Stimulated activated CD8-positive, alpha-beta memory T cell treated with anti-CD3 and anti-CD28 coated beads, Interleukin-12 subunit alpha, Interleukin-12 subunit beta, amount 100 ng/mL, for 24 hours (primary cell): ENCODE results near the gene TRIM27.
A peak's percentile ranks its signal among the peaks of the same experiment; 100 is the strongest.
"Not testable (repeated sequence)": the region's sequence is repeated elsewhere in the genome, so short reads cannot be mapped to it uniquely, and the experiment has no call there.

Experiments
- DNase-seq: peaks from one replicate; pipeline ENCODE4 v3.0.0-alpha.2; 2020; ENCODE audit errors: extremely low read depth

The TRIM27 gene

GRCh38 chr6:28941684-28942448, 18.1 kb upstream of the TRIM27 start:
- no peak for DNase-seq

DNA sequence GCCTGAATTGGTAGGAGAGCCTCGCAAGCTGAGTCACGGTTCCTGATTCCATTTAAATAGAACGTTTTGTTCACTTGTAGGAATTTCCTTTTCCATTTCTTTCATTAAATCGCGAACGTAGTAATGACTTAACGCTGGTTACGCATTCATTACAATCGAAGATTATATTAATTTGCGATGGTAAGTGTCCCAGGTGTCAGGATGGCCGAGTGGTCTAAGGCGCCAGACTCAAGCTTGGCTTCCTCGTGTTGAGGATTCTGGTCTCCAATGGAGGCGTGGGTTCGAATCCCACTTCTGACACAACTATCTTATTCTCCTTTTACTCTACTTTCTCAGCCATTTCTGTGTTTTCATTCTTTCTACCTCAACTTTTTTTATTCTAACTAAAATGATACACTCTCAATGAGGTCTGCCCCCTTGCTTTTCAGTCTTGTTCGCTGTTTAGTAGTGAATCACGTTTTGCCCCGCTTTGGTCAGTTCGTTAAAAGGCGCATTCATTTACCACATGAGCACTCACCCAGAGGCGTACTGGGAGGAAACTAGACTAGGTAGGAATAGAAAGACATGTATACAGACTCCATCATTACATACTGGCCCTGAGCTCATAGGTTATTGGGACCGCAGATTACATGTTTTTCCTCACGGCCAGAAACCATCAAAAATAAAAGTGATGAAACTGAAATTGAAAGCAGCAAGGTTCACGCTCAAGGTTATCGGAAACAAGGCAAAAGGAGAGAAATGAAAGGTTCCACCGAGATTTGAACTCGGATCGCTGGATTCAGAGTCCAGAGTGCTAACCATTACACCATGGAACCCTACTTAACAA, 17.3 kb upstream of the TRIM27 start:
- DNase-seq, result peak; percentile 45

GRCh38 chr6:28940294-28940857, 16.6 kb upstream of the TRIM27 start:
- no peak for DNase-seq

- DNase-seq, result no peak
These were observed 9.3 kb upstream of the TRIM27 start for GRCh38 chr6:28933069-28933468.

DNA sequence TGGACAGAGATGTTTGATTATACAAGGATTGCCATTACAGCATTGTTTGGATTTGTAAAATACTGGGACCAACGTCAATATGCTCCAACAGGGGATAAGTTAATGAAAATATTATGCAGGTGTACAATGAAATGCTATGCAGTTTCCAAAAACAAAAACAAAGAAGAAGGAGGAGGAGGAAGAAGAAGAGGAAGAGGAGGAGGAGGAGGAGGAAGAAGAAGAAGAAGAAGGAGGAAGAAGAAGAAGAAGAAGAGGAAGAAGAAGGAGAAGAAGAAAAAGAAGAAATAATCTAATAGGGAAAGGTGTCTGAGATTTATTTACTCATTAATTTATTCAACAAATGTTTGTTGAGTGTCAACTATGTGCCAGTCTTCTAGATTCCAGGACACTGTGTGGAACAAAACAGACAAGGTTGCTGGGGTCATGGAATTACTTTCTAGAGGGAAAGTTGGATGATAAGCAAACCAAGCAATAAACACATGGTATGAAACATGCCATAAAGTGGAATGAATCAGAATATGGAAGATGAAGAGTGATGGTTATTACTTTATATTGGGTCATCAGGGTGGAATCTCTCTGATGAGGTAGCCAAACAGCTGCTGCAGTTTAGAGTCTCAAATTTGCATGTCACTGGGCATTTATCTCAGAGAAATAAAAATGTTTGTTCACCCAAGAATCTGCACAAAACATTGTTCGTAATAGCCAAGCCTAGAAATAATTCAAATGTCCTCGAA, 6.3 kb upstream of the TRIM27 start:
- no peak for DNase-seq

GRCh38 chr6:28929339-28929738, 5.6 kb upstream of the TRIM27 start:
- DNase-seq, result not testable (repeated sequence)

DNA sequence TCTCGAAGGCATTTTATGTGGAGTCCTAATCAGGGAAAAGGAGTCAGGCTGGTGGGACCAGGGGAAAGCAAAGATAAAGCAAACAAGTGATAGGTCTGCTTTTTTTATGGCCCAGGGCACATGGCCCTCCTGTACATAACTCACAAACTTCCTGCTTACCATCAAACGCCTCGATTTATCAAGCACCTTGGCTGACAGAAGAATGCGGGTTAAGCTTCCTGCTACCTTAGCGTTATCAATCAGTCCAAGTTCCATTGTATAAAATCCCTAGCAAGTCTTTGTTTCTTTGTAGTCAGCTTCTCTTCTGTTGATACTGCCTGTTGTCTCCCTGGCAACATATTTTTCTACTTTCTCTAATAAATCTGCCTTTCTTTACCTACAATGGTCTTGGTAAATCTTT, 4.1 kb upstream of the TRIM27 start:
- no peak for DNase-seq

- no peak for DNase-seq
These were observed 916 bp downstream of the TRIM27 start for GRCh38 chr6:28922821-28923317.

GRCh38 chr6:28922004-28922820, 1.6 kb downstream of the TRIM27 start:
- no peak for DNase-seq

- DNase-seq, result no peak
These were observed 3.5 kb downstream of the TRIM27 start for GRCh38 chr6:28920281-28920680.

GRCh38 chr6:28914941-28915340, 8.8 kb downstream of the TRIM27 start:
- DNase-seq, result no peak

- DNase-seq, result no peak
These were observed 12.7 kb downstream of the TRIM27 start for GRCh38 chr6:28910901-28911690.

GRCh38 chr6:28907394-28907793, 16.4 kb downstream of the TRIM27 start:
- no peak for DNase-seq

DNA sequence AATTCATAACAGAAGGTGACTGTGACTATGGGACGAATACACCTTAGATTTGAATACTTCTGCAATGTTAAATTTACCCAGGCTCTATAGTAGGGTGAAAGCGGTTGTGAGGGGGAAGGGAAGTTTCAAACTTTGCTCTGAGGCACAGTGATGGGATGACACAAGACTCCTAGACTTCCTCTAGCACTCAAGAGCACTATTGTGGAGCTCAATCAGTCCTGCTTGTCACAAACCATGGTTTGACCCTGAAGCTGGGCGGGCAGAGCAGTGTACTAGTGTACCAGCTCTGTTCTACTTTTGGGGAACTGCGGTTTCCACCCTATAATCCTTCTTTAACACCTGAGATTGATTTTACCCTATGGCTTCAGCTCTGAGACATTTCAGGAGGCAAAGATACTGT, 17.1 kb downstream of the TRIM27 start:
- no peak for DNase-seq

DNA sequence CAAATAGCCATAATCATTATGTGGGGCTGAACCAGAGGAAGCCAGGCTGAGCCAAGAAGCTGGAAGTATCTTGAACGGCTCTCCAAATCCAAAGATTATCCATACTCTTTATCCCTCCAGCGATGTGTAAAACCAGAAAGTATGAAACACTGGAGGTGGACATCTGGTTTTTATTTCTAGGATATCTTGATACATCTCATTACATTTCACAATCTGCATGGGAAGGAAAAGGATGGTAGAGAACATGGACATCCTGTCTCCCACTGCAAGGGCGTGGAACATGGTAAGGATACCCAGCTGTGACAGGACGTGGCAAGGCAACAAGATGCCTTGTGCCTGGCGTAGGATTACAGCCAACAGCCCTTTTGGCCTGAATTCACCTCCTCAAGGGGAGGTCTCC, 20.1 kb downstream of the TRIM27 start:
- no peak for DNase-seq

DNA sequence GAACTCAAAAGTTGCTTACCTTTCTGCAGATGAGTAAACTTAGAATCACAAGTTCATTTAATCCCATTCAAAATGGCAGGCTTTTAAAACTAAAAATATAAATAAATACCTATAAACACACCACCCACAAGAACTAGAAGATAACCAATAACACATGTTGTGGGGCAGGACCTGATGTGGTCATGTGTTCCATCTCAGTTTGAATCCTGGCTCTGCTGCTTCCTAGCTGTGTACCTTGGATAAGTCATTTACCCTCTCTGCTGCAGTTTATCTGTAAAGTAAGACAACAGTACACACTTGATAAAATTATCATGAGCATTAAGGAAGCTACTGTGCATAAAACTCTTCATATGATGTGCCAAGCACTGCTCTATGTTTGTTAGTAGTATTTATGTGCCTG, 22.0 kb downstream of the TRIM27 start:
- no peak for DNase-seq

- no peak for DNase-seq
These were observed 23.1 kb downstream of the TRIM27 start for GRCh38 chr6:28900577-28901256.

- DNase-seq, result no peak
These were observed 25.1 kb downstream of the TRIM27 start for GRCh38 chr6:28898710-28898965.

GRCh38 chr6:28897369-28897745, 26.4 kb downstream of the TRIM27 start:
- DNase-seq, result no peak
